Hepatocyte (in vitro differentiated cells): ENCODE data around the gene DGCR2.

Experiments
- EZH2 ChIP-seq: fragments of 200-600 bp; sonication (generic); IDR thresholded peaks from 2 replicates; pipeline ENCODE4 v1.6.1; 2016; ENCODE audit warnings: antibody characterized with exemption, mild to moderate bottlenecking, borderline replicate concordance
- EZH2phosphoT487 ChIP-seq: fragments of 200-600 bp; sonication (generic); IDR thresholded peaks from one replicate; pipeline ENCODE4 v1.6.1; 2018; ENCODE audit warnings: antibody characterized with exemption, mild to moderate bottlenecking, low read depth, moderate library complexity; ENCODE audit not compliant: unreplicated experiment, severe bottlenecking
- TF ChIP-seq, protein P1 (sequence below): fragments of 200-600 bp; sonication (generic); IDR thresholded peaks from 2 replicates; pipeline ENCODE4 v1.5.1; 2016; ENCODE audit warnings: antibody characterized with exemption, mild to moderate bottlenecking; ENCODE audit not compliant: poor library complexity

- TF ChIP-seq, protein P1, sequence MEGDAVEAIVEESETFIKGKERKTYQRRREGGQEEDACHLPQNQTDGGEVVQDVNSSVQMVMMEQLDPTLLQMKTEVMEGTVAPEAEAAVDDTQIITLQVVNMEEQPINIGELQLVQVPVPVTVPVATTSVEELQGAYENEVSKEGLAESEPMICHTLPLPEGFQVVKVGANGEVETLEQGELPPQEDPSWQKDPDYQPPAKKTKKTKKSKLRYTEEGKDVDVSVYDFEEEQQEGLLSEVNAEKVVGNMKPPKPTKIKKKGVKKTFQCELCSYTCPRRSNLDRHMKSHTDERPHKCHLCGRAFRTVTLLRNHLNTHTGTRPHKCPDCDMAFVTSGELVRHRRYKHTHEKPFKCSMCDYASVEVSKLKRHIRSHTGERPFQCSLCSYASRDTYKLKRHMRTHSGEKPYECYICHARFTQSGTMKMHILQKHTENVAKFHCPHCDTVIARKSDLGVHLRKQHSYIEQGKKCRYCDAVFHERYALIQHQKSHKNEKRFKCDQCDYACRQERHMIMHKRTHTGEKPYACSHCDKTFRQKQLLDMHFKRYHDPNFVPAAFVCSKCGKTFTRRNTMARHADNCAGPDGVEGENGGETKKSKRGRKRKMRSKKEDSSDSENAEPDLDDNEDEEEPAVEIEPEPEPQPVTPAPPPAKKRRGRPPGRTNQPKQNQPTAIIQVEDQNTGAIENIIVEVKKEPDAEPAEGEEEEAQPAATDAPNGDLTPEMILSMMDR, result no peak
- TF ChIP-seq EZH2phosphoT487 (no peak), EZH2 (no peak)
Measured at GRCh38 chr22:19065929-19066328, 56.3 kb downstream of the DGCR2 start.
